GM19025 (cell line): ENCODE measurements around the gene GRIA1.

Experiments
- ATAC-seq: cut with Tn5 transposase; IDR thresholded peaks from one replicate; pipeline ENCODE4 v1.9.1; 2021; ENCODE audit warnings: mild to moderate bottlenecking, low read depth, moderate library complexity; ENCODE audit not compliant: unreplicated experiment

Gene GRIA1

DNA sequence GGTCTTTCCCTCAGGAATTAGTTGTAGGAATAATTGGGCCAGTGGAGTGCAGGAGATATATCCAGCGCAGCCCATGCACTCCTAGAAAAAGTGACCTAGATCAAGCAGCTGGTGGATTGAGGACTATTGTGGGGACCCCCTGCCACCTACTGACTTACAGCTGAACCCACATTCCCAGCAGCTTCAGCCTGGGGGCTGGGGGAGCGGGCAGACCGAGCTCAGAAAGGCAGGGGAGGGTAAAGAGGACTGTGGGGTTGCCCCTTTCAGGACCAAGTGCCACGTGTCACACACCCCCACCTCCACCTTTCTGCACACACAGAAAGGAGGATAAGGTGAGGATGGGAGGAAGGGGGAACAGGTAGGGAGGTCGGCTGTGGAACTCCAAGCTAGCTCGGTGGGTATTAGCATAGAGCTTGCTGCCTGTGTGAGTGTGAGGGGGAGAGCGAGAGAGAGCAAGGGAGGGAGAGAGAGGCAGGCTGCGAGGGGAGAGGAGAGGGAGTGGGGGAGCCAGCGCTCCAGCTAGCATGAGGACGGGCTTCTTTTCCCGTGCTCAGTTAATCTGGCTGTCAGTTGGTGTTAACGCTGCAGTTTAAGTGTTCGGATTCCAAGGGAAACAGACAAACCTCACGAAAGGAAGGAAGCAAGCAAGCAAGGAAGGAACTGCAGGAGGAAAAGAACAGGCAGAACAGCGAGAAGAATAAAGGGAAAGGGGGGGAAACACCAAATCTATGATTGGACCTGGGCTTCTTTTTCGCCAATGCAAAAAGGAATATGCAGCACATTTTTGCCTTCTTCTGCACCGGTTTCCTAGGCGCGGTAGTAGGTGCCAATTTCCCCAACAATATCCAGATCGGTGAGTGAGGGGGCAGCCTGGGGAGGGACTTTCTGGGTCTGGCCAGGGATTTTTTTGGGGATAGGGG, at the start of gene GRIA1:
TSS of gene GRIA1 (plus strand) at position 553 of the 920 bp plus-strand sequence.
- no peak for ATAC-seq

DNA sequence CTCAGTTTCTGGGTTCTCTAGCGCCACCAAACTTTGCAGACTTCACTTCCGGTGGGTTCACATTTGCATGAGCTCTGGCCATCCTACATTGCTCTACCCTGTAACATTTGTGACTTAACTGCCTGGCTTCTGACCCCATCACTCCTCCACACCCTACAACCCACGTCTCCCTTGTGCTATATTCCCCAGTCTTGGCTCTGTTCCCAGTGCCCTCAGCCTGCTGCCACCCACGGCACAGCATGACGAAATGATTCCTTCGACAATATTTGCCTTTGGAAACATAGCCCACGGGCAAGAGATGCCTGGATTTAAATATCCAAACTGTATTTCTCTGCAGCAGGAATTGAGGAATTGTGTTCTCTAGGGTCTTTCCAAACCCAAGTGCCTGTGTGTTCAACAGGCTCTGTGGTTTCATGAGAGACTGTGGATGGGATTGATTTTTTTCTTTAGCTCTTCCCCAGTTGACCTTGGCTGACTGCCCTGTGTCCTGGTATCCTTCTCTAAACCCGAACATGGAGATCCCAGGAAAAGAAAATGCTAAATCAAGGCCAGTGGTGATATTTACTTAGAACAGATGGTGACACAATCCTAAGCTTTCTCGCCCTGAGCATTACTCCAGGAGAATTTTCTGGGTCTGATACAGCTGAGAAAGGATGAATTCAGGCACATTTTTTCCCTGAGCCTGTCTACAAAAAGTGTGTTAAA, 44.4 kb upstream of the GRIA1 start:
- ATAC-seq: no peak

DNA sequence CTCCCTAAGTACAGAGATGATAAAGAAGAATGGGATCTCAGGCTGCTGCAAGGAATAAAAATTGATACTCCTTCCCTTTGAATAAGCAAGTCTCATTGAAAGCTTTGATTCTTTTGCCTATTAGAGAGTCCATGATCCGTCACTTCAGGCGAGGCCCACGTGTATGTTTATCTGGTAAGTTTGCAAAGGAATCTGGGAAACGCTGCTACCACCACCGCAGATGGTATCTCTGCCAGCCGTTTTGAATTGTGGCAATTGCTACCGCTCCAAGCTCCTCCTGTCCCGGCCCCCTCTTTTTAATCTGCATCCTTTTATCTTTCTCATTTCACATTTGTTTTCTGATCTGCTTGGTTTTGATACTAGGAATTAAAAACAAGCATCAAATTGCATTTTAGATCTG, 42.9 kb upstream of the GRIA1 start:
- no peak for ATAC-seq

DNA sequence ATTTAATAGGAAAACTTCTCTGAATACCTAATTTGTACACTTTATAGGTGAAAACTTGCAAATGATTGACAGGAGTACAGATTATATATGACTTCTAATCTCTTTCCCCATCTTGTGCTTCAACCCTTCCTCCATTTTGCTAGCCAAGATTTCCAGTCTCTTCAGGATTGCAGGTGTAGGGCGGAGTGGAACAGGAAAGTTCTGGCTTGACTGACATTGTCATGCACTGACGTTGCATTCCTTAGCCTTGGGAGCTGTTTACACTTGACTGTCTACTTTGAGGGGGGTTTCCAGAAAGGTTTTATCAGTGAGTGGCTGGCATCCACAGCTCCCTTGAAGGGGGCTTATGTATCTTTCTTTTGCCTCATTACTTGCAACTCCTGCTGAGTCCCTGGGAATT, 34.1 kb upstream of the GRIA1 start:
- ATAC-seq: no peak

DNA sequence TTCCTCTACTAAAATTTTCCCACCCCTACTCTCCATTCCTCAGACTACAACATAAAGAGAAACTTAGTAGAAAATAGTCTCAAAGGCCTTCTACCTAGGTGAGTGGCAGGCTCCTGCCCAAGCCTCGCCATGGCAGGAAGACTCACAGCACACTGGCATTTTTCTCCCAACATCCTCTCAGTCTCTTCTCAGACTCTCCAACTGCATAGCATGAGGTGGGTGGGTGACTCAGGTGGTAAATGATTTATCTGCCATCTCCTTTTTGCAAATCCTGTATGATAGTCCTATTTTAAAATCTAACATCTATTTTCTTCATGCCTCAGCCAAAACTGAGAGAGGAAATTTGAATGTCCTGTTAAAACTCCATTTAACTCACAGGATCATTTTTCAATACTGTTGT, 33.5 kb upstream of the GRIA1 start:
- ATAC-seq: no peak

DNA sequence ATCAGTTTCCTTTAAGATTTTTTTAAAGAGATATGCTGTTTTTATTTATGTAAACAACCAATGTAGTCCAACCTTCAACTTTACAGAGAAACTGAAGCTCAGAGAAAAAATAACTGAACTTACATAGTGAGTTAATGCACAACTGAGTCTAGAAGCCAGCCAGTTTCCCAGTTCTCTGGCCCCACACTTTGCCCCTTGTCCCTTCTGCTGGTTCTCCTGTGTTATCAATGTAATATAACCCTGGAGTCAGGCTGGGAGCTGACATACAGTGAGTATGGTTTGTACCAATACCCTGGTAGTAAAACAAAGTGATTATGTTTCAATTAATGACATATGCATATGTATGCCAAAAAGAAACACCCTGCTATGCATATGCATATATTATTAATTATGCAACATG, 32.2 kb upstream of the GRIA1 start:
- no peak for ATAC-seq

DNA sequence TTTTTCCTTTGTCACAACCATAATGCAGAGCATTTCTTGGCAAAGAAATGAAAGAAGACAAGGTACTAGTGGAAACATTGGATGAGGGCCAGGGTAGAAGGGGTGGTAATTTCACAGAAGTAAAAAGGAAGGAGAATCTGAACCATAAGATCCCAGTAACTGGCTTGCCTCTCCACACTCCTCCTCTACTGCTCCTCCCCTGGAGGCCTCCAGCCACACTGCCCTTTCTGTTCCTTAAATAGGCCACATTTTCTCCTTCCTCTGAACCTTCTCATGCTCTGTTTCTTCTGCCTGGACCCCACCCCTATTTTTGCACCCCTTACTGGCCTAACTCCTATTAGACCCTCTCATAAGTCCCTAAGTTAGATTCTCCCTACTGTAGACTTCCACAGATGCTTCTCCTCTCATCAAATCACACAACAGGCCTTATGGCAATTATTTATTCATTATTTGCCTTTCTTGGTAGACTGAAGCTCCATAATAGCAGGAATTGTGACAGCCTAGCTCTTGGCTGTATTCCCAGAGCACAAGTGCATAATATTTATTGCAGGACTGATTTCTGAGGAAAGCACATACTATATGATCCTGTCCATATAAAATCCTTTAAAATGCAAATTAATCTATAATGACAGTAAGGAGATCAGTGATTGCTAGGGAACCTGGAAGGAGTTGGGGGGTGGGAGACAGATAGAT, 31.3 kb upstream of the GRIA1 start:
- ATAC-seq: no peak

DNA sequence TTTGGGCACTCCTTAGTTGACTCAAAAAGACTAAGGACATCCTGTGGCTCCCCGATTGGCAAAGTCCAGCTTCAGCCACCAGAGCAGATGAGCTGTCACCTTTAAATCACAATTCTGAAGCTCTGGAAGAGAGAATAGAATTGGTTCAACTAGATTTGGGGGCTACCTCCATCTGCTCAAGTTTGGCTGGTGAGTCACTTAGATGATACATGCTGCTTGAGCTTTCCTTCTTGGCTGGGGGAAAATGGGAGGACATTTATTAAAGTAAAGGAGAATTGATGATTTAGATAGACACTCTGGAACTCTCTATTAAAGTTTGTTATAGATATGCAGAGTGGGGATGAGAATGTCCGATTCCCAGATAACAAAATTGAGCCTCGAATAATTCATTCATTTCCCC, 30.0 kb upstream of the GRIA1 start:
- ATAC-seq: no peak

DNA sequence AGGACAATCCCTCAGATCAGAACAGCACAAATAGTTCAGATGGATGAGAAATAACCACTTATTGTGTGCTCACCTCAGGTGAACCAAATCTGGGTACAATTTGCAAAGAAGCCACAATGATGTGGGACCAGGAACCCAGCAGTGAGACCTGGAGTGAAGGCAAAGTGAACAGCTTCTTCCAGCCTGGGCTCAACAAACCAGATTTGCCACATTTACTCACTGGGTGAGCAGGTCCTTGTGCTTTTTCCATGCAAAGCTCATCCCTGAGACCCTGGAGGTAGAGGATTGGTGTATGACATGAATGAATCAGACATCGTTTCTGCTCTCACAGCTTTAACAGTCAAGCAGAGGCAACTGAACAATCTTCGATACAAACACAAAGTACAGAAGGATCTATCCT, 29.1 kb upstream of the GRIA1 start:
- no peak for ATAC-seq

DNA sequence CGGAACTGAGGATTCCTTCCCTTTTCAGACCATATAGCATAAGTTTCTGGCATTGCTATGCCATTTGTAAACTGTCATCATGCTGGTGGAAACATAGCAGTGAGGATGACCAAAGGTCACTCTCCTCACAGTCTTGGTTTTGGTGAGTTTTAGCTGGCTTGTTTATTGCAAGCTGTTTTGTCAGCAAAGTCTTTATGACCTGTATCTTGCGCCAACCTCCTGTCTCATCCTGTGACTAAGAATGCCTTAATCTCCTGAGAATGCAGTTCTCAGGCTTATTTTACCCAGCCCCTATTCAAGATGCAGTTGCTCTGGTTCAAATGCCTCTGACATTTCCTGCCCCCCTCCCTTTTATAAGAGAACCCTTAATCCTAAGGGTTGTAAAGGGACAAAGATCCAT, 26.7 kb upstream of the GRIA1 start:
- ATAC-seq: no peak

DNA sequence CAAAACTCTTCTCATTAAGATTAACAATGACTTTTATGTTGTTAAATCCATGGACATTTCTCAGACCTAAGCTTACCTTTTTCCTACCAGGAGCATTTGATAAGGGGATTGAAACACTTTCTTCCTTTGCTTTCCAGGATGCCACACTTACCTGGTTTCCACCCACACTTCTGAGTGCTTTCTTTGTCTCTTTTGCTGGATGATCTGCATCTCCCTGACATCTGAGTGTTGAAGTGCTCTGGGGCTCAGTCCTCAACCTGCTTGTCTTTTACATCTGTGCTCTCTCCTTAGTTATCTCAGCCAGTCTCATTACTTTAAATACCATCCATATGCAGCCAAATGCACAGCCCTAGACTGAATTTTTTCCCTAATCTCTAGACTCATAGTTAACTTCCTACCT, 22.9 kb upstream of the GRIA1 start:
- no peak for ATAC-seq

DNA sequence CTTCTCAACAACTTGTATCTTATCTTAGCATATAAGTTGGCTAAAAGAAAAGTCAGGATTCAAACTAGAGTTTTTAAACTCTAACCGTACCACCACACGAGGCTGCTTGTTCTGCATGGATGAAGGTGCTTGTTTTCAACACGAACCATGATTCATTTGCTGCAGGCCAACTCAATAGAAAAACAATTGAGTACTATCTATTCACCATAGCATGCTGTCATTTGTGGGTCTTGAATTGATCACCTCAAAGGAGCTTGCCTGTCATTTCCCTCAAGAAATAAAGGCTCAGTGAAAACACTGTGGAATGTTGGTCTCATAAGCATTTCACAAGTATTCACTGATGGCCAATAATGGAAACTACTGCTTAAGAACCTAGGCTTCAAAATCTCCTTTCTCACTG, 21.0 kb upstream of the GRIA1 start:
- ATAC-seq: no peak

DNA sequence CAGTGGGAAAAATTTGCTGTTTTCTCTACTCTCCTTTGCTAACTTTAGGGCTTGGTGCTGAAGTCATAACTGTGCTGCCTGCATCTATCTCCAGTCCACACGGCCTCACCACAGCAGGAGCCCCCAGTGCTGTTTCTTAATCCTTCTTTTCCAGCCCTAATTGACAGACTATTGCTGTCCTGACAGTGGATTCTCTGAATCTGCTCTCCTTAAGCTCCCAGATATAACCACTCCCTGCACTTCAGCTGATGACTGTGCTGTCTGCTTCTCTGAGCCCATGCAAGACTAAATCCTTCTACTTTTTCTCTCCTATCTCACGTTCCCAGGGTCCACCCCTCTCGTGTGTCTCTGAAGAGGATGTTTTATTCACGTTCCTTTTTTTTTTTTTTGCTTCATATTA, 19.7 kb upstream of the GRIA1 start:
- no peak for ATAC-seq

DNA sequence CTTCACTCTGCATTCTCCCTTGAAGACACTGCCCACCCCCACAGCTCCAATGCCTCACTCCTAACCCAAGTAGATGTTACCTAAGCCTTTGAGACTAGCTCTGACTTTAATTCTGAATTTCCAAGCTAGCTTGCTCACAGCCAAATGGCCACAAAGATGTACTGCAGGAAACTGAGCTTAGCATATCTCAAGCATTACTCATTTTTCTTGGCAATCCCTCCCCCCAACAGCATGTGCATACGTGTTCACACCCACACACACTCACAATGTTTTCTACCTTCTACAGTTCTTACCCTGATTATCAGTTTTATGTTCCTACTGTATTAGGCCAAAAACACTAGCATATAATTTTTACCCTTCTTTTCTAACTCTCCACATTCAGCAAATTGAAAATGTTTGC, 13.7 kb upstream of the GRIA1 start:
- ATAC-seq: no peak

DNA sequence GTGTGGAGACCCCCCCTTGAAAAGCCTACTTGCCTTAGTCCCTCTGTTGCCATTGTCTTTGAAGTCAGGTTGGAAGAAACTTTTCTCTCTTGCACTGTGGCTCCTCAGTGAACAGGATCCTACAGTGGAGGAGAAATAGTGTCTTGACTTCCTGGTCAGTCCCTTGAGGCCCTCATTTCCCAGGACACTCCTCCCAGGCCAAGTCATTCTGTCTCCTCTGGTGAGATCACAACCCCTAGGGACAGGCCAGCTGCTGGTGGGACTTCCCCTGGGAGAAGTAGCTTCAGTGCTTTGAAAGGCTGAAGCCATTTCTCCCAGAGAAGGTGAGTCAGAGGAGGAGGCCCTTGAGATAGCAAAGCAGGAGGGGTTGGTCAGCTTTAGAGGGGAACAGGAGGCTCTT, 10.1 kb upstream of the GRIA1 start:
- peak; percentile 97 for ATAC-seq

DNA sequence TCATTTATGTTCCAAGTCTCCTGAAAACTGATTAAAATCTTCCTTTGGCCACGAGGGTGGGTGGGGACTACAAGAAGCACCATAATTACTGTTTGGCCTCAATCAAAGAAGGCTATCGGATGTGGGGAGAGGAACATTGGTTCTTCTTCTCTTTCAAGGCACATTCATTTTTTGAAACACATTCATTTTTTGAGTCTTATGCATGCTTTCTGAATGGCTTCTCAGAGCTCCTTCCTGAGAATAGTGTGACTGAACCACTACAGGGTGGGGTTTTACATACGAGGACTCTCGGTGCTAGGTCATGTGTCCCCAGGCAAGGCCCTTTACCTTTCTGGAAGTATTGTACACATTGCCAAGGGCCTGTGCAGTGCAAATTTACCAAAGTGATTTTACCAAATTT, 7.0 kb upstream of the GRIA1 start:
- ATAC-seq: no peak

DNA sequence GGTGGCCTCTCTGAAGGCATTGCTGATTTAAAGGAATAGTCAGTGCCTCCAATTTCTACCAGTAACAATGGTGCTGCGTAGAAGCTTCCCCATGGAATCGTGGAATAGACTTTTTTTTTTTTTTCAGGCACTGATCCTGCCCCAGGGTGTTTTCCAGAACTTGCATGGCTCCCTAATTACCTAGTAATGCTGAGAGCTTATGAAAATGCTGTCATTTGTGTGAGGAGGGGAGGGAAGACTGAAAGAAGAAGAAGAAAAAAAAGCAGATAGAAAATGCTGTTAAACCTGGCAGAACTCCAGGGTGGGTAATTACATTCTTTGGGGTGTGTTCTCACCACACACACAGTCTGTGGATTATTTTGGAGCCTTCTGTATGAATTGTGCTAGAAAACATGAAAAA, 4.8 kb upstream of the GRIA1 start:
- ATAC-seq: no peak

DNA sequence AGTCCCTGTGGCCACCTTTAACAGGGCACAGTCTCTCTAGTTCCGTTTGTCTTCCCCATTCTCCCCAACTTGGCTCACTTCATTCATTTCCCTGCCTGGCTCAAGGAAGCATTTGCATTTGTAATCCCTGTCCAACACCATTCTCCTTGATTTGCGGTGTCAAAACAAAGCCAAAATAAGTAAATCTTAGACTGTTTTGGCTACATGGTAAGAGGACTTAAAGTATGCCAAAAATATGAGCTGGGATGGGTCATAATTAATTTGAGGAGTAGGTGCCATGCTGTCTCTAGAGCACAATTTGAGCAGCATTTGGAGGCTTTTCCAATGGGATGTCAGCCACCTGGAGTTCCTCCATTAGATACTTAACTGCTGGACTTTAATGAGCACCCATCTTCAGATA, 3.7 kb upstream of the GRIA1 start:
- ATAC-seq: no peak

DNA sequence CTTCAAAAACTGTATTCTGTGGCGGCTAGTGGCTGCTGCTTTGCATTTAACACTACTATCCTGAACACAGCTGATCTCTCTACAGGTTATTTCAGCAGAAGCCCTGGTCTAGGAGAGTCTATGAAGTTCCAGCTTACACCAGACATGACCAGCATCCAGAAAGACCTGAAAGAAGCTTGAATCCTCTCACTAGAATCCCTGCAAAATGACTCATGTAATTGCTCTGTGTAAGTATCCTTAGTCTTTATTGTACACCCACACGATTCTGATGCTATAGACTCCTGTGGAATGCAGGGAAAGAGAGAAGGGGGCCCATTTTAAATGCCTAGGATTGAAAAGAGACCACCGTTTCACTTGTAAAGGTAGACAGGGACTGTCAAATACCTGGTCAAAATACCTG, 859 bp upstream of the GRIA1 start:
- no peak for ATAC-seq

DNA sequence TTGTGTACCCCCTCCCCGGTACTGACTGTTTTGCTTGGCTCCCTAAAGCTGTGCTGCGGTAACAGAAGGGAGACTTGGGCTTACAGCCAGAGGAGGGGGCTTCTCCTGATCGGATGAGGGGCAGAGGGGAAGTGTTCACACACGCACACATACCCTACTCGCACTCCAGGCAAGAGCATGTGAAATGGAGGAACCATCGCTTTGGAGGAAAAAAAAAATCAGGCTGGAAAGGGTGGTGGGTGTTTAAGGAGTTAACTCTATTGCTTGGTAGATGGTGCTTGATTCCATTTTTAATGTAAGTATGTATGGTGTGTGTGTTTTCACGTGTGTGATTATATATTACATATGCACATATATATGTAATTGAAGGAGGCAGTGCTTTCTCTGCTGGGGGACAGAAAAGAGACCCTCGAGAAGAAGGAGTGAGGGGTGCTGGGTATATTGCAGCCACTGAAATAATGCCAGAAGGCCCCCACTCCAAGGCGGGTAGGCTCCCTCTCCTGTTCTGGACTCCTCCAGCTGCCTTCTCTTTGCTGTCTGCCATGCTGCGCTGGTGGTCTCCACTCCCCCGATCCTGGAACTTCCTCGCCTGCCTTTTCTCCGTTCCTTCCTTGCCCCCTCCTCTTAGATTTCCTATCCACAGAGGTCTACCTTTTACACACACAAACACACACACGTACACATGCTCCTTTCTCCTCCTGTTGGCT, 721 bp downstream of the GRIA1 start:
- no peak for ATAC-seq

DNA sequence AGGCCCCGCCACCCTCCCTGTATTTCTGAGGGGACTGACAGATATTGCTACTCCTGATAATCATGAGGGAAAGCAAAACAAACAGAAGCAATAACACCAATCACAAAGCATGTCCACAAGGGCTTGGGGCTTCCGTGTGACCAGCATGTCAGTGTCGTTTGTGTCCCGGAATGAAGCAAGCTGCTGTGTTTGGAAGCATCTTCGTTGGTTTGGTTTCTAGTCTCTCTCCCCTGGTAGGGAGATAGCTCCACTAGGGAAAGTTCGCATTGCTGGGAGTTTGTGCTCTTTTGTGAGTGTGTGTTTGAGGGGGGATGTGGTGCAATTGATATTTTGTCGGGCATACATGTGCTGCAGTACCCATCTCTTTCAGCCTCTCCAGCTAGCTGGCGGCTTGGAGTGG, 1.4 kb downstream of the GRIA1 start:
- ATAC-seq: no peak
